ENCODE measurements around the gene NEK10.

Gene NEK10

DNA sequence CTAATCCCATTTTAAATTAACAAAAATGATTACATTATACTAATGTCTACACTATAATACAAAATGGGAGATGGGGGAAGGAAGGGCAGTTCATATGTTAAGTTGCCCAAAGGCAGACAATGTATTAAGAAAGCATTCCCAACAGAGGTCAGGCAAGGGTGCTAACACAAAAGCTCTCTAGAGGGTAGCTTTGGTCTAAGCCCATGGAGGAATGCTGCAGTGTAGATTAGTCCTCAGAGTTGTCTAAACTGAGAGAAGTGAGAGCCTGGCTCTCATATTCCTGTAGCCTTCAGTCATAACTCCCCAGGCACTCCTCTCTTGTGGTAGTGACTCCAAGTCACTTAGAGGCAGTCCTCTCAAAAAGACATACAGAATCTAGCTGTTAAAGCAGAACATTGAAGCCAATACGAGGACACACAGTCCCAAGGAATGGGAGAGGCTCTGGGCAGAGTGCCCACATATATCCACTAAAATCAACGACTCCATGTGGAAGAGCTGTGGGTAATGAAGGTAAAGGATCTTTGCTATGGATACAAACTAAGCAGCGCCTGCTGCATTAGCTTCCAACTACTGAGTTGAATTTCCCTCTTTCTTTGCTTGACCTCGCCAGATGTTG is 14.5 kb downstream of the NEK10 start:
- H3K36me3 Mint-ChIP-seq (ENCODE audit: low read depth), result no peaks in the 10 kb centered on the region
- no peak for TF ChIP-seq CTCF (IDR thresholded peaks at IDR 0.05)
- DNase-seq, result no peak
- no peak overlapping the region for H3K4me3 Mint-ChIP-seq
- peaks cover 5% of the 10 kb centered on the region for H3K4me1 Mint-ChIP-seq
- peaks cover 4% of the 10 kb centered on the region for H3K27me3 Mint-ChIP-seq (ENCODE audit: low read depth, poor library complexity)
- no peaks in the 10 kb centered on the region for H3K9me3 Mint-ChIP-seq
- no peak overlapping the region for H3K27ac Mint-ChIP-seq

- peaks cover 4% of the 10 kb centered on the region for H3K27me3 Mint-ChIP-seq (ENCODE audit: low read depth, poor library complexity)
- H3K36me3 Mint-ChIP-seq (ENCODE audit: low read depth), result no peaks in the 10 kb centered on the region
- TF ChIP-seq CTCF (IDR thresholded peaks at IDR 0.05), result no peak
- H3K27ac Mint-ChIP-seq, result no peak overlapping the region
- no peak for DNase-seq
- no peak overlapping the region for H3K4me3 Mint-ChIP-seq
- H3K9me3 Mint-ChIP-seq, result no peaks in the 10 kb centered on the region
- no peaks in the 10 kb centered on the region for H3K4me1 Mint-ChIP-seq
Observed at GRCh38 chr3:27354161-27354560, 15.0 kb downstream of the NEK10 start.

DNA sequence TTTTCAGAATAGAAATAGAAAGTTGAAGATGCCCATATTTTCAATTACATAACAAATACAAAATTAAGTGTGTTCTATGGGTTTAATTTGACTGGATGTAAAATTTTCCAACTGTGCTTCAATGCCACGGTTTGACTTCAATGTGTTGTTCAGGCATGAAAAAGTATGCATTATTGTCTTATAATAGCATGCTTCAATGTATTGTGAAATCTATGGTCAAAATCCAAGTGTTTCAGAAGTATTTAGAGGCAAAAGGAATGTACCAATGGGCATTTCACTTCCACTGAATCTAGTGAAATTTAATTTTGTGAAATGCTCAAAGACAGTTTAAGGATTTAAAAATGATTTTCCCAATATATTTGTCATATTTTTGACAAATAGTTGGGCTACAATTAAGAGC is 16.0 kb downstream of the NEK10 start:
- no peak overlapping the region for H3K27ac Mint-ChIP-seq
- DNase-seq, result no peak
- no peak for TF ChIP-seq CTCF (IDR thresholded peaks at IDR 0.05)
- H3K36me3 Mint-ChIP-seq (ENCODE audit: low read depth), result no peaks in the 10 kb centered on the region
- peaks cover 4% of the 10 kb centered on the region for H3K27me3 Mint-ChIP-seq (ENCODE audit: low read depth, poor library complexity)
- H3K4me3 Mint-ChIP-seq, result no peak overlapping the region
- H3K4me1 Mint-ChIP-seq, result no peaks in the 10 kb centered on the region
- H3K9me3 Mint-ChIP-seq, result no peaks in the 10 kb centered on the region

GRCh38 chr3:27352047-27352446 is 17.1 kb downstream of the NEK10 start:
- H3K36me3 Mint-ChIP-seq (ENCODE audit: low read depth), result no peaks in the 10 kb centered on the region
- peaks cover 4% of the 10 kb centered on the region for H3K27me3 Mint-ChIP-seq (ENCODE audit: low read depth, poor library complexity)
- H3K9me3 Mint-ChIP-seq, result no peaks in the 10 kb centered on the region
- H3K4me3 Mint-ChIP-seq, result no peak overlapping the region
- no peak for TF ChIP-seq CTCF (IDR thresholded peaks at IDR 0.05)
- DNase-seq, result no peak
- H3K27ac Mint-ChIP-seq, result no peak overlapping the region
- H3K4me1 Mint-ChIP-seq, result no peaks in the 10 kb centered on the region

DNA sequence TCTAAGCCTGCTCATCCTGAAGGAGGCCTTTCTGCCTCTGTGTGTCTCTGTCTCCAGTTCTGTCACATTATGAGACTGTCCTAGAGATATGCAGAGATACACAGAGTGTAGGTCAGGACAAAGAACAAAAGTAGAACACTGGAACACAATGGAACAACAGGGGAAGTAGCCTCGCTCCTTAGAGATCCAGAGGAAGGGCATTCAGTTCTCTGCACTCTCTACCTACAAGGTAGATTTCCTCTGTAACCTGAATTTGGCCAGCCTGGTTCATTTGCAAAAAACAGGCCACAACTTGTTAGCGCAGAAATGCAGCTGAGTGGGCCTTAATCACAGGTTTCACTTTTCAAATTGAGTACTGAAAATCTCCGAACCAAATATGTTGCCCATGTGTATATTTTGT is 19.4 kb downstream of the NEK10 start:
- Mint-ChIP-seq H3K4me1 (no peaks in the 10 kb centered on the region), H3K27me3 (ENCODE audit: low read depth, poor library complexity) (peaks cover 4% of the 10 kb centered on the region), H3K9me3 (no peaks in the 10 kb centered on the region), H3K36me3 (ENCODE audit: low read depth) (no peaks in the 10 kb centered on the region), H3K27ac (no peak overlapping the region), H3K4me3 (no peak overlapping the region)
- no peak for TF ChIP-seq CTCF (IDR thresholded peaks at IDR 0.05)
- DNase-seq, result no peak
